GM19351 (cell line): ENCODE data around the gene HDAC8.
A peak's percentile ranks its signal among the peaks of the same experiment; 100 is the strongest.

ENCODE experiments used
- ATAC-seq: cut with Tn5 transposase; IDR thresholded peaks from one replicate; pipeline ENCODE4 v1.9.1; 2021; ENCODE audit warnings: mild to moderate bottlenecking, moderate library complexity; ENCODE audit not compliant: unreplicated experiment

Gene HDAC8

DNA sequence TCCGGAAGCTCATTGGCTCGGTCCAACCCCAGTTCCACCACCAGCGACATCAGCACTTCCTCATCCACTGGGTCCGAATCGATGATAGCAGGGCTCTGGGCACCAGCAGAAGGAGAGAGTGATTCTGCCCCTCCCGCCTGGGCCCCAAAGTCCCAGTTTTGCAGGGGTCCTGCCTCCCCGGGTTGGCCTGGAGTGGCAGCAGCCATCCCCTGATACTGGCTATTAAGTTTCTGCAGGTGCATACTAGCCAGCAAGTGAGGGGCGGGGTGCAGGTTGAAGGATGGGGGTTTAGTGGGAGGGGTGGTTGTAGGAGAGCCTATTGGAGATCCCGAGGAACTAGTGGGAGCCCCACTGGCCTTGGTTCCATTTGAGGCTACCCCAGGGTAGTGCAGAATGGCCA is 270.9 kb downstream of the HDAC8 start:
- ATAC-seq = no peak

DNA sequence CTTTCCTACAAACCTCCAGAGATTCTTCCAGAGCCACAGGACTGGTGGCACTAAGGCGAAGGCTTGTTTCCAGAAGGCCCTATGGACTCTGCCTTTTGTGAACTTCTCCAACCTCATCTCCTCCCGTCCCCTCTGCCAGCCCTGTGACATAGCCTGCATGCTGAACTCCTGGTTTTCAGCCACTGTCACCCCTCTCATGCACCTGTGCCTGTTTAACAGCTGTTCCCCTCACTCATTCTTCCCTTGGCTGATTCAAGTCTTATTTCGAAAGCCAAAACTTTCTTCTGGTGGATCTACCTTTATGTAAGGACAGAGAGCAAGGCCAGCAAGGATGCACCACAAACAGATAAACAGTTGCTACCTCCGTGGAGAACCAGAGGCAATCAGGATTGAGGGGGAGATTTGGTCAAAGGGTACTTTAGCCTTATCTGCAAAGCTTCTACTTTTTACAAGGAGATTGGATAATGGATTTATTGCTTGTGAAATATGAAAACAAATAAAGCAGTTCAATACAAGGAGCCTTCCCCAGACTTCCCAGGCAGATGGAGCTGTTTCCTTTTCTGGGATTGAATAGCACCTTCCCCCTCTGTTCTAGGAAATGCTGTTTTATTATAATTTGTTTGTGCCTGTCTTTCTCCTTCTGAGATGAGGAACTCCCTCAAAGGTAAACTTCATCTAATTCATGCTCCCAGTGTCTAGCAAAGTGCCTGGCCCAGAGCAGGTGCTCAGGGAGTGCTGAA is 272.6 kb downstream of the HDAC8 start:
- no peak for ATAC-seq

DNA sequence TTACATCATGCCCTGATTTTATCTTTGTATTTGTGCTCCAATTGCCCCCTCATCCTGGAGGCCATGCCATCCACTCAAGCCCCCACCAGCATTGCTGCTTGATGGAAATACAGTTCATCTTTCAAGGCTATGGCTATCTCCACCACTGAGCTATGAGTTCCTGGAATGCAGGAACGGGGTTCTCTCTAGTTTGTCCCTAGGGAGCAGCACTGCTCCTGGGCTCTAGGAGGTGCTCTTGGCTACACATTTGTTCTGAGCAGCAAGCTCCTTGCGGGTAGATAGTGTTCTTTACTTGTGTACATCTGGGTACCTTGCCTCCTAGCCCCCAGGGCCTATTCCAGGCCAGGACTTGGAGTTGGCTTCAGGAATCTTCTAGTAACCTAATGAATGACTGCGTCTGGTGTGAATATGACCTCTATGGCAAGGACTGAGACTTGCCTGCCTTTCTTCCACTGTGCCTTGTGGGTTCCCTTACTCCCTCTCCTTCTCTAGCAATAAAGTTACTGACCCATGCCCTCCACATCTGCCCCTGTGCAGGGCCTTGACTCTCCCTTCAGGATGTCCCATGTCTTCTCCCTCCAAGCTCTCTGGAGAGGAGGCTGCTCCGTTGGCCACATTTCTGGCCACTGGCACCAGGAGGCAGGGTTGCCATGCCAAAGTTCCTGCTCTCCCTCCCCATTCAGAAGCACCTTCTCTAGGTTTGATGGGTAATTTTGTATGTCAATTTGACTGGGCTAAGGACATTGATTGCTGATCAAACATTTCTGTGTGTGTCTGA is 274.5 kb downstream of the HDAC8 start:
- ATAC-seq = peak; percentile 78

DNA sequence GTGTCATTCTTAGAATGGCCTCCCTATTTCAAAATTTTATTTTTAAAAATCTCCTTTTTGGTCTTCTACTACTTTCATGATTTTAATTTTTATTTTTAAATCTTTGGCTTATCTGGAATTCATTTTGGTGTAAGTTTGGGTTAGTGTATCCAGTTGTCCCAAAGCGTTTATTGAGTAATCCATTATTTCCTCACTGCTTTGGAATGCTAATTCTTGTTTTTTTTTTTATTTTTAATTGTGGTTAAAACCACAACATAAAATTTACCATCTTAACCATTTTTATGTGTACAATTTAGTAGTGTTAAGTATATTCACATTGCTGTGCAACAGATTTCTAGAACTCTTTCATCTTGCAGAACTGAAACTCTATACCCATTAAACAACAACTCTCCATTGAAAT is 275.7 kb downstream of the HDAC8 start:
- ATAC-seq = no peak

DNA sequence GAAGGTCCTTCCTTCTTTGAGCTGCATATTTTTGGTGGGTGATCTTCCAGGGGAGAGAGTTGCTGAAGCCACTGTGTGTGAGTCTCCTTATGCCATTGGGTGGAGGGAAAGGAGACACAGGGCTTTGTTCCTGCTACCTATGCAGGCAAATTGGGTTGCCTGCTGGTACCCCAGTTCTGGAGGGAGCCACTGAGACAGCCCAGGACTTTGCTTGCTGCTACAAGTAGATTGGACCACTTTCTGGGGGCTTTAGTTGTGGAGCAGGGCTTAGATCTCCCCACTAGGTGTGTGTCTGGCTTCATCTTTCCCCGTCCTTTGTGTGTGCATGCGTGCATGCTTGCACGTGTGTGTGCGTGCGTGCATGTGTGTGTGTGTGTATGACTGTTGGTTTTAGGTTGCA is 276.9 kb downstream of the HDAC8 start:
- ATAC-seq = no peak

DNA sequence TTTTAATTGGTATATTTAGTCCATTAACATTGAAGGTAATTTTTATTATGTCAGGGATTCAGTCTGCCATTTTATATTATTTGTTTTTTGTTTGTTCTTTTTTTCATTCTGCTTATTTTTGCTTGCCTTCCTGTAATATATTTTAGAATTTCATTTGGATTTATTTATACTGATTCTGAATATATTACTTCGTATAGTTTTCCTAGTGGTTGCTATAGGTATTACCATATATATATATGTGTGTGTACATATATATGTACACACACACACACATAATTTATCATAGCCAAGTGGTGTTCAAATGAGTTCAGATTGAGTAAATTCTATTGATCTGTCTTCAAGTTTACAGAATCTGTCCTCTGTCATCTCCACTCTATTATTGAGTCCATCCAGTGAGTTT is 278.1 kb downstream of the HDAC8 start:
- no peak for ATAC-seq

DNA sequence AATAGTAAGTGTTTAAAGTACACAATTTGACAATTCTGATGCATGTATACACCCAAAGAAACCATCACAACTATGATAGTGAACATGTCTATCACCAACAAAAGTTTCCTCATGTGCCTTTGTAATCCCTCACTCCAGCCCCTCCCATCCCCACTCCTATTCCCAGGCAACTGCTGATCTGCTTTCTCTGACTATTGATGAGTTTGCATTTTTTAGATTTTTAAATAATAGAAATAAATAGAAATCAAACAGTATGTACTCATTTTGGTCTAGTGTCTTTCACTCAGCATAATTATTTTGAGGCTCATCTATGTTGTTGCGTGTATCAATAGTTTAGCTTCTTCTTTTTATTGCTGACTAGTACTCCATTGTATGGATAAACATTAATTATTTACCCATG is 290.3 kb downstream of the HDAC8 start:
- ATAC-seq = no peak

DNA sequence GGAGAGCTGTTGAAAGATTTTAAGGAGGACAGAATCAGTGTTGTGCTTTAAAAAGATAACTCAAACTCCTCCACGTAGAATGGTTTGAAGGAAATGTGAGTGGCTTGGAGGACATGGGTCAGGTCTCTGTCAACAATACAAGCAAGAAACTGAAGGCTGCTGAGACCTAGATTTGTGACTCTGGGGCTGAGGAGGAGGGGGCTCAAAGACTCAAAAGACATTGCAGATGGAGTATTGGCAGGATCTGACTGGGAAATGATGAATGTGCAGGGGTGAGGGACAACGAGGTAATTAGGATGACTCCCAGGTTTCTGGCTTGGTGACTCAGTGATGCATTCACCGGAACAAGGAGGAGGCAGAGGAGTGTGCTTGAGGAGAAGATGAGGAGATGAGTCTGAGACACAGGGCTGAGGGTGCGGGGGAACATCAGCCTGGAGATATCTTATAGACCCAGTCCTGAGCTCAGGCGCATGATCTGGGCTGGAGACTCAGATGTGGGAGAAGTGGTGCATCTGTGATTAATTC is 292.3 kb downstream of the HDAC8 start:
- ATAC-seq = no peak
